Tibial nerve (tissue), 3 donors: ENCODE measurements around the gene NFAM1.

Experiments used
- CTCF ChIP-seq, 5 experiments: fragments of 200-600 bp in 3 of 5; fragments of 450-650 bp in 2 of 5; sonication (generic) in 3 of 5; IDR thresholded peaks; one replicate each; pipeline ENCODE4 v1.5.1; 2016 to 2019; ENCODE audit warnings: antibody characterized with exemption in 5 of 5, mild to moderate bottlenecking in 3 of 5, moderate library complexity in 2 of 5
- POLR2A ChIP-seq, 2 donors: fragments of 450-650 bp; IDR thresholded peaks; one replicate each; pipeline ENCODE4 v1.6.1; 2017; ENCODE audit warnings: antibody characterized with exemption in 2 of 2, mild to moderate bottlenecking in 2 of 2, moderate library complexity in 2 of 2

- no peak for TF ChIP-seq CTCF (IDR thresholded peaks at IDR 0.05)
- no peak for TF ChIP-seq POLR2A (IDR thresholded peaks at IDR 0.05)
These were observed 73.3 kb downstream of the NFAM1 start for GRCh38 chr22:42358643-42359558.
